CD14-positive monocyte (primary cell): Measurements from ENCODE around the gene MSANTD3. TPM values are rescaled to one million over a fixed set of nuclear protein-coding genes. Genes with fewer than 3 reads are reported as not detected.

Experiments
- DNase-seq, 3 donors: peaks; one replicate each; pipeline ENCODE4 v3.0.0-alpha.2; 2011 to 2022
- H2AFZ ChIP-seq: 2 replicates; pipeline ENCODE4 v1.6.0; 2012; ENCODE audit warnings: mild to moderate bottlenecking, low read depth, low read length, inconsistent platforms; ENCODE audit not compliant: insufficient read depth, poor library complexity, severe bottlenecking
- H3K27ac ChIP-seq, 2 donors: 1 replicate in 1 of 2; 2 replicates in 1 of 2; pipeline ENCODE4 v1.5.1; 2012 to 2013; ENCODE audit warnings: low read length in 2 of 2, control low read depth in 1 of 2, inconsistent platforms in 1 of 2, low read depth in 1 of 2, mild to moderate bottlenecking in 1 of 2
- H3K27me3 ChIP-seq, 2 donors: one replicate each; pipeline versions ENCODE4 v1.6.0 to v1.6.1; 2011 to 2013; ENCODE audit warnings: low read length in 2 of 2; ENCODE audit not compliant: control insufficient read depth in 2 of 2, insufficient read depth in 2 of 2
- H3K36me3 ChIP-seq, 2 donors: replicated peaks in 1 of 2; 1 replicate in 1 of 2; 2 replicates in 1 of 2; pipeline versions ENCODE4 v1.5.1 to v1.6.1; 2012 to 2013; ENCODE audit warnings: low read length in 2 of 2, control low read depth in 1 of 2, inconsistent platforms in 1 of 2, mild to moderate bottlenecking in 1 of 2; ENCODE audit not compliant: insufficient read depth in 2 of 2, control insufficient read depth in 1 of 2
- H3K4me1 ChIP-seq, 2 donors: 1 replicate in 1 of 2; 2 replicates in 1 of 2; pipeline versions ENCODE4 v1.5.1 to v1.6.1; 2012 to 2013; ENCODE audit warnings: low read length in 2 of 2, control low read depth in 1 of 2, inconsistent platforms in 1 of 2, mild to moderate bottlenecking in 1 of 2, moderate library complexity in 1 of 2; ENCODE audit not compliant: insufficient read depth in 2 of 2, control insufficient read depth in 1 of 2
- H3K4me2 ChIP-seq: replicated peaks from 2 replicates; pipeline ENCODE3; 2012; ENCODE audit warnings: low read length, moderate library complexity, mild to moderate bottlenecking; ENCODE audit not compliant: poor library complexity, severe bottlenecking; ENCODE audit errors: extremely low read depth
- H3K4me3 ChIP-seq, 3 experiments: fragments of 200-600 bp in 1 of 3; sonication (generic) in 1 of 3; replicated peaks in 1 of 3; 1 replicate in 2 of 3; 2 replicates in 1 of 3; pipeline ENCODE4 v1.5.1; 2011 to 2013; ENCODE audit warnings: low read length in 3 of 3, mild to moderate bottlenecking in 3 of 3, control low read depth in 2 of 3, low read depth in 2 of 3, inconsistent platforms in 1 of 3, moderate library complexity in 1 of 3
- H3K79me2 ChIP-seq: 2 replicates; pipeline ENCODE4 v1.6.0; 2012; ENCODE audit warnings: mild to moderate bottlenecking, control low read depth, inconsistent platforms, low read length, moderate library complexity; ENCODE audit not compliant: insufficient read depth
- H3K9ac ChIP-seq: 2 replicates; pipeline ENCODE4 v1.6.0; 2017; ENCODE audit warnings: low read length, mild to moderate bottlenecking; ENCODE audit not compliant: insufficient read depth, poor library complexity, severe bottlenecking
- H3K9me3 ChIP-seq, 2 donors: replicated peaks in 1 of 2; 1 replicate in 1 of 2; 2 replicates in 1 of 2; pipeline versions ENCODE4 v1.5.1 to v1.6.1; 2012 to 2013; ENCODE audit warnings: low read length in 2 of 2, control low read depth in 1 of 2; ENCODE audit not compliant: control insufficient read depth in 1 of 2, insufficient read depth in 1 of 2
- H4K20me1 ChIP-seq: 2 replicates; pipeline ENCODE4 v1.6.0; 2012; ENCODE audit warnings: mild to moderate bottlenecking, low read length, control low read depth, moderate library complexity; ENCODE audit not compliant: insufficient read depth
- H3K27ac Mint-ChIP-seq, 7 donors: one replicate each; pipeline ENCODE4 v1.8.0; 2020; ENCODE audit warnings: mild to moderate bottlenecking in 7 of 7, mixed read lengths in 7 of 7, moderate library complexity in 6 of 7, inconsistent platforms in 2 of 7
- H3K27me3 Mint-ChIP-seq, 3 donors: one replicate each; pipeline ENCODE4 v1.8.0; 2021 to 2022; ENCODE audit warnings: low read depth in 3 of 3, mild to moderate bottlenecking in 3 of 3, mixed read lengths in 3 of 3, moderate library complexity in 3 of 3, inconsistent platforms in 1 of 3
- H3K36me3 Mint-ChIP-seq, 2 donors: one replicate each; pipeline ENCODE4 v1.8.0; 2020; ENCODE audit warnings: mixed read lengths in 2 of 2, inconsistent platforms in 1 of 2, mild to moderate bottlenecking in 1 of 2
- H3K4me1 Mint-ChIP-seq: one replicate; pipeline ENCODE4 v1.8.0; 2020; ENCODE audit warnings: mild to moderate bottlenecking, mixed read lengths
- H3K4me3 Mint-ChIP-seq, 2 donors: one replicate each; pipeline ENCODE4 v1.8.0; 2020; ENCODE audit warnings: mild to moderate bottlenecking in 2 of 2, mixed read lengths in 2 of 2, moderate library complexity in 1 of 2
- H3K9me3 Mint-ChIP-seq, 7 donors: one replicate each; pipeline ENCODE4 v1.8.0; 2020 to 2022; ENCODE audit warnings: mixed read lengths in 7 of 7, mild to moderate bottlenecking in 6 of 7, moderate library complexity in 6 of 7, inconsistent platforms in 2 of 7
- CTCF ChIP-seq: fragments of 200-600 bp; IDR thresholded peaks from one replicate; pipeline ENCODE4 v1.8.0; 2022; ENCODE audit warnings: antibody characterized with exemption, mild to moderate bottlenecking
- WGBS: methylation state at CpG from one replicate; pipeline ENCODE4 v1.1.5; 2013; ENCODE audit warnings: missing lambda C conversion rate; ENCODE audit not compliant: insufficient coverage; 5-methylcytosine and 5-hydroxymethylcytosine counted together
- intact Hi-C, 2 donors: fragments of 100-400 bp; cut with micrococcal nuclease; formaldehyde crosslinking; loops; one replicate each; pipeline versions ENCODE4 v1.15.0 to v1.15.1; 2023
- polyA plus RNA-seq, 3 donors: library from polyadenylated mRNA; depleted of rRNA in 1 of 3; unstranded in 2 of 3; stranded (reverse) in 1 of 3; fragments of 300-500 nt in 2 of 3; fragments of >200 nt in 1 of 3; fragmentation: Illumina TruSeq in 2 of 3; gene quantifications; 1 replicate in 2 of 3; 2 replicates in 1 of 3; pipeline ENCODE4 v1.2.3, GENCODE V29; 2012 to 2021

The MSANTD3 gene
- polyA plus RNA-seq, 3 donors: 0.82 to 1.7 (median 1.1) TPM

GRCh38 chr9:100459963-100460362, 33.0 kb downstream of the MSANTD3 start:
- Histone ChIP-seq H3K9ac (no peak overlapping the region), H3K27me3 (no peaks in the 10 kb centered on the region), H3K27ac (no peak overlapping the region), H2AFZ (no peak overlapping the region), H3K4me2 (no peak overlapping the region), H3K9me3 (no peaks in the 10 kb centered on the region), H3K4me1 (no peaks in the 10 kb centered on the region), H3K79me2 (no peaks in the 10 kb centered on the region), H3K4me3 (no peak overlapping the region), H3K36me3 (no peaks in the 10 kb centered on the region), H4K20me1 (no peaks in the 10 kb centered on the region)
- TF ChIP-seq CTCF: no peak
- peaks cover 3 to 5% (median 3%) of the 10 kb centered on the region in 3 donors for H3K27me3 Mint-ChIP-seq
- no peak overlapping the region for H3K4me3 Mint-ChIP-seq
- H3K9me3 Mint-ChIP-seq: no peaks in the 10 kb centered on the region
- no peaks in the 10 kb centered on the region for H3K36me3 Mint-ChIP-seq
- intact Hi-C loops: no loop called here
- DNase-seq: no peak
- no peak overlapping the region for H3K27ac Mint-ChIP-seq
- H3K4me1 Mint-ChIP-seq: no peaks in the 10 kb centered on the region
- WGBS: 89% methylated on average over 1 of the region's 2 CpGs

- Histone ChIP-seq H3K27ac (no peak overlapping the region), H3K9me3 (no peaks in the 10 kb centered on the region), H3K27me3 (peaks cover 2 to 6% of the 10 kb centered on the region in 2 donors), H3K79me2 (no peaks in the 10 kb centered on the region), H3K9ac (no peak overlapping the region), H3K4me3 (no peak overlapping the region), H3K36me3 (no peaks in the 10 kb centered on the region), H3K4me2 (no peak overlapping the region), H2AFZ (no peak overlapping the region), H4K20me1 (no peaks in the 10 kb centered on the region), H3K4me1 (no peaks in the 10 kb centered on the region)
- Mint-ChIP-seq H3K4me3 (no peak overlapping the region), H3K9me3 (no peaks in the 10 kb centered on the region), H3K4me1 (no peaks in the 10 kb centered on the region), H3K27me3 (peaks cover 5 to 13% (median 12%) of the 10 kb centered on the region in 3 donors), H3K27ac (peak overlapping the region in 1 of 7 donors; percentile 6), H3K36me3 (no peaks in the 10 kb centered on the region)
- WGBS: no CpG with 5 or more reads among the region's 2 CpGs
- TF ChIP-seq CTCF: no peak
- intact Hi-C loops: no loop called here
- DNase-seq: no peak
These were observed 38.3 kb downstream of the MSANTD3 start for GRCh38 chr9:100465274-100465673.
